ENCODE measurements around the gene TMC1.
A peak's percentile ranks its signal among the peaks of the same experiment; 100 is the strongest.

Gene TMC1

DNA sequence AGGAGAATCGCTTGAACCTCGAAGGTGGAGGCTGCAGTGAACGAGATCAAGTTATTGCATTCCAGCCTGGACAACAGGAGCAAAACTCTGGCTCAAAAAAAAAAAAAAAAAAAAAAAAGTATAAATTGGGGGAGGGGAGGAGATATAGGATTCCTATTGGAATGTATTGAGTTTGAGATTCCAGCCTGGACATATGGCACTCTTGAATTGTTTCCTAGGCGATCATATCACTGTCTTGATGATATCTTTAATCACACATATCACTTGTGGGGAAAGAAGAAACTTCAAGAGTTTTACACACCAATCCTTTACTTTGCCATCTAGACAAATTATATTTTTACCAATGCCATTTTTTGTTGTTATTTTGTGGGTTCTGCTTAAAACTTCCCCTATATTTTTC, 42.4 kb downstream of the TMC1 start:
- no peak overlapping the region for H3K4me3 ChIP-seq (ENCODE audit: low read depth in 1 of 2, low read length in 2 of 2)
- no peaks in the 10 kb centered on the region for H3K9me3 ChIP-seq (ENCODE audit: control insufficient read depth in 1 of 2, low read length in 2 of 2)
- H3K27ac ChIP-seq (ENCODE audit: low read depth, low read length), result no peak overlapping the region
- H3K4me1 ChIP-seq (ENCODE audit: control insufficient read depth in 1 of 2, insufficient read depth in 2 of 2, low read length in 2 of 2), result no peaks in the 10 kb centered on the region
- H3K9ac ChIP-seq (ENCODE audit: low read depth in 1 of 2, low read length in 2 of 2), result no peak overlapping the region
- no peaks in the 10 kb centered on the region for H3K36me3 ChIP-seq (ENCODE audit: control insufficient read depth in 1 of 2, insufficient read depth in 2 of 2, low read length in 2 of 2)
- no peaks in the 10 kb centered on the region for H3K27me3 ChIP-seq (ENCODE audit: control insufficient read depth in 1 of 2, insufficient read depth in 2 of 2, low read length in 2 of 2)

- no peaks in the 10 kb centered on the region for H3K9me3 ChIP-seq (ENCODE audit: control insufficient read depth in 1 of 2, low read length in 2 of 2)
- no peak overlapping the region for H3K4me3 ChIP-seq (ENCODE audit: low read depth in 1 of 2, low read length in 2 of 2)
- no peak overlapping the region for H3K27ac ChIP-seq (ENCODE audit: low read depth, low read length)
- no peaks in the 10 kb centered on the region for H3K36me3 ChIP-seq (ENCODE audit: control insufficient read depth in 1 of 2, insufficient read depth in 2 of 2, low read length in 2 of 2)
- no peaks in the 10 kb centered on the region for H3K27me3 ChIP-seq (ENCODE audit: control insufficient read depth in 1 of 2, insufficient read depth in 2 of 2, low read length in 2 of 2)
- no peaks in the 10 kb centered on the region for H3K4me1 ChIP-seq (ENCODE audit: control insufficient read depth in 1 of 2, insufficient read depth in 2 of 2, low read length in 2 of 2)
- H3K9ac ChIP-seq (ENCODE audit: low read depth in 1 of 2, low read length in 2 of 2), result no peak overlapping the region
These were observed 43.3 kb downstream of the TMC1 start for GRCh38 chr9:72564479-72565281.

- Histone ChIP-seq H3K27ac (ENCODE audit: low read depth, low read length) (no peak overlapping the region), H3K4me1 (ENCODE audit: control insufficient read depth in 1 of 2, insufficient read depth in 2 of 2, low read length in 2 of 2) (no peaks in the 10 kb centered on the region), H3K4me3 (ENCODE audit: low read depth in 1 of 2, low read length in 2 of 2) (no peak overlapping the region), H3K27me3 (ENCODE audit: control insufficient read depth in 1 of 2, insufficient read depth in 2 of 2, low read length in 2 of 2) (no peaks in the 10 kb centered on the region), H3K9me3 (ENCODE audit: control insufficient read depth in 1 of 2, low read length in 2 of 2) (no peaks in the 10 kb centered on the region), H3K36me3 (ENCODE audit: control insufficient read depth in 1 of 2, insufficient read depth in 2 of 2, low read length in 2 of 2) (no peaks in the 10 kb centered on the region), H3K9ac (ENCODE audit: low read depth in 1 of 2, low read length in 2 of 2) (no peak overlapping the region)
These were observed 44.1 kb downstream of the TMC1 start for GRCh38 chr9:72565535-72565934.

DNA sequence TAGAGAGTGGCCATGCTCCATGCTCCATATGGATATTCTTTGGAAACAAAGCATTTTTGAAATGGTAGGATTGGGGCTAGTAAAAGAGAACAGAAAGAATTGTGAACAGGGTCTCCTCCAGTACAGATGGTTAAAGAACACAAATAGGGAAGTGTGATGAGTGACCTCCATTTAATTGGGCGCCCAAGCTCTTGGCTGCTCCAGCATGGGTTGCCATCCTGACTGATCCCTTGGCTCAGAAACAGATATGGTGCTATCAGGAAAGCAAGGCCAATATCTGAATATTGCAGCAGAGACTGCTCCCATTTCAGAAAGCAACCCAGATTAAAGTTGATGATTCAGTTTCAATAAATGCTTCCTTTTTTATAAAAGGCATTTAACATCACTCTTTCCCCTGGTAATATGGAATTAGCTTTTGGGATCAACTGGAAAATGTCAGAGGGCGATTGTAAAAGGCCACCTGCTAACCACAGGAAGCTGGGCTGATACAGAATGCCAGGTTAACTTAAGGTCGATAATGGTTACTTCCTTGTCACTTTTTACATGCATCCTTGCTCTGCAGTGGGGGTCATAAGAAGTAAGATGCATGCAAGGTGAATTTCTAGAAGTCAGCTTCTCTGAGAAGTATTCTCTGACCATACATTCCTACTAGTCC, 52.9 kb downstream of the TMC1 start:
- Histone ChIP-seq H3K4me3 (ENCODE audit: low read depth in 1 of 2, low read length in 2 of 2) (no peak overlapping the region), H3K9ac (ENCODE audit: low read depth in 1 of 2, low read length in 2 of 2) (no peak overlapping the region), H3K27ac (ENCODE audit: low read depth, low read length) (no peak overlapping the region), H3K9me3 (ENCODE audit: control insufficient read depth in 1 of 2, low read length in 2 of 2) (no peaks in the 10 kb centered on the region), H3K36me3 (ENCODE audit: control insufficient read depth in 1 of 2, insufficient read depth in 2 of 2, low read length in 2 of 2) (no peaks in the 10 kb centered on the region), H3K4me1 (ENCODE audit: control insufficient read depth in 1 of 2, insufficient read depth in 2 of 2, low read length in 2 of 2) (peaks cover 21 to 23% of the 10 kb centered on the region in 2 donors), H3K27me3 (ENCODE audit: control insufficient read depth in 1 of 2, insufficient read depth in 2 of 2, low read length in 2 of 2) (no peaks in the 10 kb centered on the region)

GRCh38 chr9:72575666-72576065, 54.3 kb downstream of the TMC1 start:
- peaks cover 32 to 33% of the 10 kb centered on the region in 2 donors for H3K4me1 ChIP-seq (ENCODE audit: control insufficient read depth in 1 of 2, insufficient read depth in 2 of 2, low read length in 2 of 2)
- H3K9me3 ChIP-seq (ENCODE audit: control insufficient read depth in 1 of 2, low read length in 2 of 2), result no peaks in the 10 kb centered on the region
- no peak overlapping the region for H3K27ac ChIP-seq (ENCODE audit: low read depth, low read length)

GRCh38 chr9:72576087-72576486, 54.7 kb downstream of the TMC1 start:
- Histone ChIP-seq H3K4me3 (ENCODE audit: low read depth in 1 of 2, low read length in 2 of 2) (no peak overlapping the region), H3K27ac (ENCODE audit: low read depth, low read length) (no peak overlapping the region), H3K4me1 (ENCODE audit: control insufficient read depth in 1 of 2, insufficient read depth in 2 of 2, low read length in 2 of 2) (peaks cover 34 to 35% of the 10 kb centered on the region in 2 donors), H3K9ac (ENCODE audit: low read depth in 1 of 2, low read length in 2 of 2) (no peak overlapping the region), H3K9me3 (ENCODE audit: control insufficient read depth in 1 of 2, low read length in 2 of 2) (no peaks in the 10 kb centered on the region), H3K36me3 (ENCODE audit: control insufficient read depth in 1 of 2, insufficient read depth in 2 of 2, low read length in 2 of 2) (no peaks in the 10 kb centered on the region), H3K27me3 (ENCODE audit: control insufficient read depth in 1 of 2, insufficient read depth in 2 of 2, low read length in 2 of 2) (no peaks in the 10 kb centered on the region)

More at GRCh38 chr9:72575666-72576065, 54.3 kb downstream of the TMC1 start:
- Histone ChIP-seq H3K36me3 (ENCODE audit: control insufficient read depth in 1 of 2, insufficient read depth in 2 of 2, low read length in 2 of 2) (no peaks in the 10 kb centered on the region), H3K4me3 (ENCODE audit: low read depth in 1 of 2, low read length in 2 of 2) (no peak overlapping the region), H3K27me3 (ENCODE audit: control insufficient read depth in 1 of 2, insufficient read depth in 2 of 2, low read length in 2 of 2) (no peaks in the 10 kb centered on the region), H3K9ac (ENCODE audit: low read depth in 1 of 2, low read length in 2 of 2) (no peak overlapping the region)

DNA sequence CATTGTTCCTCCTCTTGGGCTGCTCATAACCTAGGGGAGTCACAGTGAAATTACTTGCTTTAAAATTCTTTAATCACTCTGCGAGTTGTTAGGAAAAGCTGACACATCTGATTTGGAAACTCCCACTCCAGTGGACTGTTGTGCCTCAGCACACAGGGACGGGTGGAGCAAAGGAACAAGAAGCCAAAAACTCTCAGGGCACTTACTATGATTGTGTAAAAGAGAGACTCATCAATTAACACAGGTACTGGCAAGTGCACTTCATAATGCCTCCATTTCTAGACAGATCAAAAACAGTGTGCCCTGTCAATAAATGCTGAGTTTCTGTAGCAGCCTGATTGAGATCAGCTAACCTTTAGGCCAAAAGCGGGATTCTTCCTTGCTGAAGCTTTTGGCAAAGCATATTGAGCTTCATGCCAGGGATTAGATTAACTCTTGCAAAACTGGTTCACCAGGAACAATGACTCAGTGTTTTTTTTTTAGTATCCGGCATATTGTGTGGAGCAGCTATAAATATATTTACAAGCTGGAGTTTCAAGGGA, 55.9 kb downstream of the TMC1 start:
- Histone ChIP-seq H3K27me3 (ENCODE audit: control insufficient read depth in 1 of 2, insufficient read depth in 2 of 2, low read length in 2 of 2) (no peaks in the 10 kb centered on the region), H3K36me3 (ENCODE audit: control insufficient read depth in 1 of 2, insufficient read depth in 2 of 2, low read length in 2 of 2) (no peaks in the 10 kb centered on the region), H3K4me3 (ENCODE audit: low read depth in 1 of 2, low read length in 2 of 2) (no peak overlapping the region), H3K9ac (ENCODE audit: low read depth in 1 of 2, low read length in 2 of 2) (no peak overlapping the region), H3K27ac (ENCODE audit: low read depth, low read length) (peak overlapping the region; percentile 24), H3K9me3 (ENCODE audit: control insufficient read depth in 1 of 2, low read length in 2 of 2) (no peaks in the 10 kb centered on the region), H3K4me1 (ENCODE audit: control insufficient read depth in 1 of 2, insufficient read depth in 2 of 2, low read length in 2 of 2) (peaks cover 34 to 35% of the 10 kb centered on the region in 2 donors)

DNA sequence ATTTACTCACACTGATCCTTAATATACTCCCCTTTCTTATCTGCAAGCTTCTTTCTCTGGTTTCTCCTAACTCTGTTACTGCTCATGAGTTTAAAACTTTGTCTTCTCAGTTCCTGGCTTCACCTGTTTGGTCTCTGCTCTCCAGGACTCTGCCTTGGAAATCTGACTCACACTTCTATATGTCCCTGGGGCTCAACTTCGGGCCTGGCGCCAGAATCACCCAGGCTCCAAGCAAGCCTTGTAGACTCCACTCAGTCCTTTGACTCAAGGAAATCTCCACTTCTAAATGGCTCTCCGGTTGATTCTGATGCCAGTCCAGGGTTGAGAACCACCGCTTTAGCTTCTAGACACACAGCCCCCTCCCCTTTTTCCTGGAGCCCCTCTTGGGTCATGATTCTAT, 57.8 kb downstream of the TMC1 start:
- Histone ChIP-seq H3K36me3 (ENCODE audit: control insufficient read depth in 1 of 2, insufficient read depth in 2 of 2, low read length in 2 of 2) (no peaks in the 10 kb centered on the region), H3K9ac (ENCODE audit: low read depth in 1 of 2, low read length in 2 of 2) (no peak overlapping the region), H3K27ac (ENCODE audit: low read depth, low read length) (no peak overlapping the region), H3K9me3 (ENCODE audit: control insufficient read depth in 1 of 2, low read length in 2 of 2) (no peaks in the 10 kb centered on the region), H3K4me3 (ENCODE audit: low read depth in 1 of 2, low read length in 2 of 2) (no peak overlapping the region), H3K4me1 (ENCODE audit: control insufficient read depth in 1 of 2, insufficient read depth in 2 of 2, low read length in 2 of 2) (peaks cover 34% of the 10 kb centered on the region in 2 donors), H3K27me3 (ENCODE audit: control insufficient read depth in 1 of 2, insufficient read depth in 2 of 2, low read length in 2 of 2) (no peaks in the 10 kb centered on the region)

DNA sequence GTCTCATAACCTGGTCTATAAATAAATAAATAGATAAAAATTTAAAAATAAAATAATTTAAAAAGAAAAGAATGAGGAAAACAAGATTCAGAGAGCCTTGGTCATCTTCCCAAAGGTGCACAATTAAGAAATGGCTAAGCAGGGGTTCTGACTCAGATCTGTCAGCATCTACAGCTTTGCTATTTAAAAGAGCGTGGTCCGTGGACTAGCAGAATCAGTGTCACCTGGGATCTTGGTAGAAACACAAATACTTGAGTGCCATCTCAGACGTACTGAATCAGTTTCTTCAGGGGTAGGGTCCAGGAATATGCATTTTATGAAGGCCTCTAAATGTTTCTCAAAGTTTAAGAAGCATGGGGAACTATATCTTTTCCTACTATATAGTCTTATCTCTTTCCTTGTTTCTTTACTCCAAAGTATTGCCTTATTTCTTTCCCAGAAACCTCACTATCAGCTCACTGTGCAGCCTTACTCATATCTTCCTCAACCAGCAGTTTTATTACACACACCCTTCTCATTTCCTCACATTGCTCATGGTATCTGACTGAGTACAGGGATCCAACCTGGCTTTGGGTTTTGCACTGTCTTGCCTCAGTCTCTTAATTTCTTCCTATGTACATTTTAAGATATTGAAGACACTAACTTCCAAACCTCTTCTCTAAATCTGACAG, 58.6 kb downstream of the TMC1 start:
- Histone ChIP-seq H3K36me3 (ENCODE audit: control insufficient read depth in 1 of 2, insufficient read depth in 2 of 2, low read length in 2 of 2) (no peaks in the 10 kb centered on the region), H3K9ac (ENCODE audit: low read depth in 1 of 2, low read length in 2 of 2) (no peak overlapping the region), H3K27ac (ENCODE audit: low read depth, low read length) (no peak overlapping the region), H3K4me1 (ENCODE audit: control insufficient read depth in 1 of 2, insufficient read depth in 2 of 2, low read length in 2 of 2) (peaks cover 28 to 34% of the 10 kb centered on the region in 2 donors), H3K9me3 (ENCODE audit: control insufficient read depth in 1 of 2, low read length in 2 of 2) (no peaks in the 10 kb centered on the region), H3K4me3 (ENCODE audit: low read depth in 1 of 2, low read length in 2 of 2) (no peak overlapping the region), H3K27me3 (ENCODE audit: control insufficient read depth in 1 of 2, insufficient read depth in 2 of 2, low read length in 2 of 2) (no peaks in the 10 kb centered on the region)

GRCh38 chr9:72581694-72582093, 60.3 kb downstream of the TMC1 start:
- Histone ChIP-seq H3K9ac (ENCODE audit: low read depth in 1 of 2, low read length in 2 of 2) (no peak overlapping the region), H3K9me3 (ENCODE audit: control insufficient read depth in 1 of 2, low read length in 2 of 2) (no peaks in the 10 kb centered on the region), H3K36me3 (ENCODE audit: control insufficient read depth in 1 of 2, insufficient read depth in 2 of 2, low read length in 2 of 2) (no peaks in the 10 kb centered on the region), H3K4me1 (ENCODE audit: control insufficient read depth in 1 of 2, insufficient read depth in 2 of 2, low read length in 2 of 2) (peaks cover 43 to 46% of the 10 kb centered on the region in 2 donors), H3K27me3 (ENCODE audit: control insufficient read depth in 1 of 2, insufficient read depth in 2 of 2, low read length in 2 of 2) (no peaks in the 10 kb centered on the region), H3K27ac (ENCODE audit: low read depth, low read length) (no peak overlapping the region), H3K4me3 (ENCODE audit: low read depth in 1 of 2, low read length in 2 of 2) (no peak overlapping the region)

Data from duodenal mucosa (tissue), 2 donors.